Omental fat pad (tissue), 4 donors: ENCODE results near the gene TBC1D22A. TPM values are rescaled to one million over a fixed set of nuclear protein-coding genes. Genes with fewer than 3 reads are reported as not detected.
"Not testable (repeated sequence)": the region's sequence is repeated elsewhere in the genome, so short reads cannot be mapped to it uniquely, and the experiment has no call there.

Experiments used
- ATAC-seq: fragments of 150-250 bp; one replicate; pipeline ENCODE4 v1.9.1; 2016; ENCODE audit warnings: mild to moderate bottlenecking, moderate library complexity; ENCODE audit not compliant: low FRiP score
- DNase-seq: peaks from one replicate; pipeline ENCODE4 v3.0.0-alpha.2; 2019; ENCODE audit warnings: low spot score
- CTCF ChIP-seq, 3 donors: fragments of 450-650 bp; IDR thresholded peaks; one replicate each; pipeline ENCODE4 v1.5.1; 2016 to 2017; ENCODE audit warnings: antibody characterized with exemption in 3 of 3, mild to moderate bottlenecking in 3 of 3, moderate library complexity in 2 of 3
- total RNA-seq, 4 donors: library from RNA; depleted of rRNA; stranded (reverse); fragments of >200 nt; gene quantifications; one replicate each; pipeline ENCODE4 v1.1.0, GENCODE V29; 2016

Gene TBC1D22A
- total RNA-seq, 4 donors from 2014 or later, result 21.3 to 31.2 (median 24.5) TPM

- DNase-seq (no peak), ATAC-seq (no peak)
- no peak for TF ChIP-seq CTCF (IDR thresholded peaks at IDR 0.05)
These were observed 17.2 kb downstream of the TBC1D22A start for GRCh38 chr22:46779651-46780050.

GRCh38 chr22:46780453-46780852 lies 18.0 kb downstream of the TBC1D22A start:
- no peak for ATAC-seq
- TF ChIP-seq CTCF (IDR thresholded peaks at IDR 0.05), result no peak
- no peak for DNase-seq

GRCh38 chr22:46781291-46781690 lies 18.8 kb downstream of the TBC1D22A start:
- DNase-seq (no peak), ATAC-seq (no peak)
- no peak for TF ChIP-seq CTCF (IDR thresholded peaks at IDR 0.05)

GRCh38 chr22:46782200-46782599 lies 19.8 kb downstream of the TBC1D22A start:
- ATAC-seq, DNase-seq: not testable (repeated sequence)

- TF ChIP-seq CTCF (IDR thresholded peaks at IDR 0.05), result no peak
- ATAC-seq (no peak), DNase-seq (no peak)
These were observed 21.3 kb downstream of the TBC1D22A start for GRCh38 chr22:46783721-46784120.

GRCh38 chr22:46788441-46789172 lies 26.2 kb downstream of the TBC1D22A start:
- no peak for DNase-seq
- no peak for ATAC-seq
- TF ChIP-seq CTCF (IDR thresholded peaks at IDR 0.05), result no peak

- DNase-seq (no peak), ATAC-seq (no peak)
- no peak for TF ChIP-seq CTCF (IDR thresholded peaks at IDR 0.05)
These were observed 27.5 kb downstream of the TBC1D22A start for GRCh38 chr22:46789992-46790391.
